ENCODE results near the gene TMED5. TPM values are rescaled to one million over a fixed set of nuclear protein-coding genes. Genes with fewer than 3 reads are reported as not detected.

The TMED5 gene
- total RNA-seq, 1 experiment from 2014 or later: 51.0 TPM

GRCh38 chr1:93159337-93159736, 20.9 kb downstream of the TMED5 start:
- peaks cover 7% of the 10 kb centered on the region; the same call in 1 of the 2 replicates for H3K9me2 ChIP-seq (ENCODE audit: insufficient read depth)
- H3K79me2 ChIP-seq (ENCODE audit: low read depth): peaks cover 44% of the 10 kb centered on the region
- H3K9me3 ChIP-seq (ENCODE audit: insufficient read depth, low read depth): no peaks in the 10 kb centered on the region
- ChIA-PET CTCF (no interaction called here), POLR2A (ENCODE audit: unreplicated experiment) (interaction anchor here (0.6 to 0.7 kb wide), 2 partner anchors 33 to 158 kb away, joined by 6 to 8 read pairs; no protein-coding TSS in a partner anchor)
- no peaks in the 10 kb centered on the region for H3K27me3 ChIP-seq (ENCODE audit: insufficient read depth, low read depth)
- TF ChIP-seq EZH2 (IDR thresholded peaks at IDR 0.05; ENCODE audit: low read depth) (no peak), CTCF (conservative IDR thresholded peaks at IDR 0.05) (no peak)
- no peak overlapping the region for H3K27ac ChIP-seq
- H3K36me3 ChIP-seq (ENCODE audit: low read depth): peaks cover 38% of the 10 kb centered on the region
- no peak overlapping the region for H3K4me2 ChIP-seq
- intact Hi-C loops (cut with micrococcal nuclease; ENCODE audit: unreplicated experiment): no loop called here
- no peak overlapping the region for H3K4me3 ChIP-seq
- DNase-seq: no peak
- H2AFZ ChIP-seq: no peak overlapping the region
- BruUV-seq (replicated peaks): no TSS peak
- peaks cover 43% of the 10 kb centered on the region for H4K20me1 ChIP-seq (ENCODE audit: insufficient read depth)
- peaks cover 38% of the 10 kb centered on the region for H3F3A ChIP-seq (ENCODE audit: insufficient read depth, low read depth)
- H3K4me1 ChIP-seq (replicated peaks; ENCODE audit: insufficient read depth): no peaks in the 10 kb centered on the region

- Histone ChIP-seq H3K4me1 (replicated peaks; ENCODE audit: insufficient read depth) (no peaks in the 10 kb centered on the region), H3F3A (ENCODE audit: insufficient read depth, low read depth) (peaks cover 45% of the 10 kb centered on the region), H3K36me3 (ENCODE audit: low read depth) (peaks cover 68% of the 10 kb centered on the region), H3K9me2 (ENCODE audit: insufficient read depth) (peaks cover 3% of the 10 kb centered on the region; the same call in 1 of the 2 replicates), H2AFZ (no peak overlapping the region), H4K20me1 (ENCODE audit: insufficient read depth) (peaks cover 24% of the 10 kb centered on the region), H3K4me2 (no peak overlapping the region), H3K9me3 (ENCODE audit: insufficient read depth, low read depth) (no peaks in the 10 kb centered on the region), H3K4me3 (no peak overlapping the region), H3K79me2 (ENCODE audit: low read depth) (peaks cover 9% of the 10 kb centered on the region; the same call in 1 of the 2 replicates), H3K27me3 (ENCODE audit: insufficient read depth, low read depth) (no peaks in the 10 kb centered on the region), H3K27ac (no peak overlapping the region)
- intact Hi-C loops (cut with micrococcal nuclease; ENCODE audit: unreplicated experiment): no loop called here
- no peak for DNase-seq
- ChIA-PET CTCF (interaction anchor here (0.6 kb wide), 1 partner anchor 320 kb away, joined by 7 read pairs; no protein-coding TSS in a partner anchor), POLR2A (ENCODE audit: unreplicated experiment) (interaction anchor here (0.6 kb wide), 1 partner anchor 316 kb away, joined by 4 read pairs; no protein-coding TSS in a partner anchor)
- TF ChIP-seq CTCF (conservative IDR thresholded peaks at IDR 0.05) (no peak), EZH2 (IDR thresholded peaks at IDR 0.05; ENCODE audit: low read depth) (no peak)
- BruUV-seq (replicated peaks): no TSS peak
Observed at GRCh38 chr1:93155335-93155734, 24.9 kb downstream of the TMED5 start.

GRCh38 chr1:93154898-93155297, 25.3 kb downstream of the TMED5 start:
- Histone ChIP-seq H3K36me3 (ENCODE audit: low read depth) (peaks cover 69% of the 10 kb centered on the region), H3K4me3 (no peak overlapping the region), H4K20me1 (ENCODE audit: insufficient read depth) (peaks cover 20% of the 10 kb centered on the region), H3K27ac (no peak overlapping the region), H3K9me2 (ENCODE audit: insufficient read depth) (peaks cover 3% of the 10 kb centered on the region; the same call in 1 of the 2 replicates), H3K9me3 (ENCODE audit: insufficient read depth, low read depth) (no peaks in the 10 kb centered on the region), H3K79me2 (ENCODE audit: low read depth) (0 out of 2 replicates have a peak, but pooled peaks cover 4% of the 10 kb centered on the region), H3K4me2 (no peak overlapping the region), H3K27me3 (ENCODE audit: insufficient read depth, low read depth) (no peaks in the 10 kb centered on the region), H2AFZ (no peak overlapping the region), H3F3A (ENCODE audit: insufficient read depth, low read depth) (peaks cover 43% of the 10 kb centered on the region), H3K4me1 (replicated peaks; ENCODE audit: insufficient read depth) (no peaks in the 10 kb centered on the region)
- intact Hi-C loops (cut with micrococcal nuclease; ENCODE audit: unreplicated experiment): no loop called here
- ChIA-PET POLR2A (ENCODE audit: unreplicated experiment) (no interaction called here), CTCF (no interaction called here)
- TF ChIP-seq CTCF (conservative IDR thresholded peaks at IDR 0.05): no peak
- no peak for TF ChIP-seq EZH2 (IDR thresholded peaks at IDR 0.05; ENCODE audit: low read depth)
- DNase-seq: no peak
- BruUV-seq (replicated peaks): no TSS peak

All from PC-9 (cell line).